ENCODE measurements around the gene RAB1B.

GRCh38 chr11:66311470-66311964 lies 43.1 kb downstream of the RAB1B start:
- no peak for TF ChIP-seq POLR2A (IDR thresholded peaks at IDR 0.05)
- TF ChIP-seq EP300 (IDR thresholded peaks at IDR 0.05): no peak
